Measurements from ENCODE around the gene GREB1. TPM values are rescaled to one million over a fixed set of nuclear protein-coding genes. Genes with fewer than 3 reads are reported as not detected.
A peak's percentile ranks its signal among the peaks of the same experiment; 100 is the strongest.

Gene GREB1
- total and polyA plus RNA-seq, 2 of the 13 experiments (the other 11 are each of a cell fraction or from before 2014, with no cell fraction given): 31.3 to 61.2 TPM

- TF ChIP-seq ZSCAN5A (CRISPR knock-in tag; IDR thresholded peaks at IDR 0.05; ENCODE audit: borderline replicate concordance): no peak
- TF ChIP-seq ATF1 (CRISPR knock-in tag; IDR thresholded peaks at IDR 0.05): no peak
- no peak for TF ChIP-seq FIP1L1 (IDR thresholded peaks at IDR 0.05; ENCODE audit: borderline replicate concordance, insufficient read depth, low read depth, low read length)
- TF ChIP-seq ATF2 (CRISPR knock-in tag; IDR thresholded peaks at IDR 0.05): peak; percentile 93
- no peak for TF ChIP-seq ZBTB34 (CRISPR knock-in tag; IDR thresholded peaks at IDR 0.05)
- no peak for TF ChIP-seq ZFP1 (CRISPR knock-in tag; IDR thresholded peaks at IDR 0.05)
- peak; percentile 75 for TF ChIP-seq TEAD3 (CRISPR knock-in tag; optimal IDR thresholded peaks at IDR 0.05; ENCODE audit: borderline replicate concordance)
- no peak for TF ChIP-seq IRX3 (CRISPR knock-in tag; IDR thresholded peaks at IDR 0.05; ENCODE audit: borderline replicate concordance, low read depth)
- TF ChIP-seq CSRNP1 (CRISPR knock-in tag; IDR thresholded peaks at IDR 0.05): no peak
- peak; percentile 82 for TF ChIP-seq ZGPAT (CRISPR knock-in tag; IDR thresholded peaks at IDR 0.05)
- peak; percentile 45; the same call in 1 of the 2 replicates for TF ChIP-seq ZNF274 (CRISPR knock-in tag; IDR thresholded peaks at IDR 0.05)
- no peak for TF ChIP-seq DMTF1 (CRISPR knock-in tag; IDR thresholded peaks at IDR 0.05)
- TF ChIP-seq SMARCE1 (IDR thresholded peaks at IDR 0.05; ENCODE audit: borderline replicate concordance): no peak
- no peak for TF ChIP-seq ETV6 (CRISPR knock-in tag; conservative IDR thresholded peaks at IDR 0.05)
- no peak for TF ChIP-seq ZNF20 (CRISPR knock-in tag; IDR thresholded peaks at IDR 0.05)
- TF ChIP-seq PHF8 (CRISPR knock-in tag; IDR thresholded peaks at IDR 0.05): no peak; the same call in 1 of the 2 replicates
- peak; percentile 99 for TF ChIP-seq SALL1 (CRISPR knock-in tag; IDR thresholded peaks at IDR 0.05)
- no peak for TF ChIP-seq ZNF234 (CRISPR knock-in tag; conservative IDR thresholded peaks at IDR 0.05)
These were observed at the start of gene GREB1 (continued) for GRCh38 chr2:11533278-11534070.

All from HepG2 (cell line).